Fibroblast of skin of scalp (primary cell): ENCODE results near the gene CIAO3. TPM values are rescaled to one million over a fixed set of nuclear protein-coding genes. Genes with fewer than 3 reads are reported as not detected.
"Not testable (repeated sequence)": the region's sequence is repeated elsewhere in the genome, so short reads cannot be mapped to it uniquely, and the experiment has no call there.

Experiments used
- DNase-seq: peaks from one replicate; pipeline ENCODE4 v3.0.0-alpha.2; 2013
- polyA plus RNA-seq, 2 experiments: library from polyadenylated mRNA; unstranded; fragments of 120-200 nt; gene quantifications; one replicate each; pipeline ENCODE4 v1.2.1, GENCODE V29; 2013; ENCODE audit not compliant: insufficient read length in 2 of 2

The CIAO3 gene
- 15.8 TPM for polyA plus RNA-seq (2013, experiment 1 of 2; ENCODE audit: insufficient read length)
- polyA plus RNA-seq (2013, experiment 2 of 2; ENCODE audit: insufficient read length): 15.9 TPM

- peak; percentile 90 for DNase-seq
Observed at GRCh38 chr16:740764-741505, at the start of gene CIAO3. CIAO3 (minus strand) TSS chr16:740997; CDS start chr16:740985, 12 bp downstream.

DNA sequence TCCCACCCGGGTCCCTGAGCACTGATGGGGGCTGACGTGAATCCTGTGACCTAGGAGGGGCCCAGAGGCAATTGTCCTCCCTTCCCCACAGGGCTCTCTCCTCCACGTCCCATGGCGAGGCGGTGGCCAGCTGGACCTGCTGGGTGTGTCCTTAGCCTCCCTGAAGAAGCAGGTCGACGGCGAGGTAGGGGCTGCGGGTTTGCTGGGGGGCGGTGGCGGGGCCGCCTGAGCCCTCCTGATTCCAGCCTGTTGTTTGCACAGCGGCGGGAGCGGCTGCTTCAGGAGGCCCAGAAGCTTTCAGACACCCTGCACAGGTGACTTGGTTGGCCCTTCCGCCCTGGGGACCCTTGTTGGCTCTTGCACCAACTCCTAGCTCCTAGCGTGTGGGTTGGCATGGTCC is 49.3 kb upstream of the CIAO3 start:
- no peak for DNase-seq

DNA sequence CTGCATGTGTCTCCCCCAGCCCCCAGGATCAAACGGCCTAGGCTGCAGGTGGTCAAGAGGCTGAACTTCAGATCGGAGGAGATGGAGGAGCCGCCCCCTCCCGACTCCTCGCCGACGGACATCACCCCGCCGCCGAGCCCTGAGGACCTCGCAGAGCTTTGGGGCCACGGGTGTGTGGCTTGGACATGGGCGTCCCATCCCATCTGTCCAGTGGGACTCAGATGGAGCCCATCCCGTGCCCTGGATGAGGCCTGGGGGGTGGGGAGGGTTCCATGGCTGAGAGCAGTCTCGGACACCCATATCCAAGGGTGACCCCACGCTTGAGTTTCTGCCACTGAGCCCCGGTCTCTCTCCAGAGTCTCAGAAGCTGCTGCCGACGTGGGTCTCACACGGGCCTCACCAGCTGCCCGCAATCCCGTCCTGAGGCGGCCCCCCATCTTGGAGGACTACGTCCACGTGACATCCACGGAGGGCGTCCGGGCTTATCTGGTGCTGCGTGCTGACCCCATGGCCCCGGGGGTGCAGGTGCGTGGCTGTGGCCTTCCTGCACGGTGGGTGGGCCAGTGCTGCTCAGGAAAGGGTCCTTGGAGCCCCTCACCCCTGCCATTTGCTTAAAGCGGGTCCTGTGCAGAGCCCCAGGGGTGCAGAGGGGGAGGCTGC is 48.5 kb upstream of the CIAO3 start:
- DNase-seq: no peak

- peak; percentile 93 for DNase-seq
Observed at GRCh38 chr16:788399-789126, 47.8 kb upstream of the CIAO3 start, which contains the start of gene CHTF18. CHTF18 (plus strand) TSS chr16:788620; CDS start chr16:788685, 65 bp downstream.

GRCh38 chr16:787978-788398 is 47.2 kb upstream of the CIAO3 start, which contains the start of gene RPUSD1:
RPUSD1 (minus strand) TSS chr16:788381; CDS start chr16:787737, 644 bp downstream.
- no peak for DNase-seq

- DNase-seq: no peak
Observed at GRCh38 chr16:787321-787966, 46.6 kb upstream of the CIAO3 start.

DNA sequence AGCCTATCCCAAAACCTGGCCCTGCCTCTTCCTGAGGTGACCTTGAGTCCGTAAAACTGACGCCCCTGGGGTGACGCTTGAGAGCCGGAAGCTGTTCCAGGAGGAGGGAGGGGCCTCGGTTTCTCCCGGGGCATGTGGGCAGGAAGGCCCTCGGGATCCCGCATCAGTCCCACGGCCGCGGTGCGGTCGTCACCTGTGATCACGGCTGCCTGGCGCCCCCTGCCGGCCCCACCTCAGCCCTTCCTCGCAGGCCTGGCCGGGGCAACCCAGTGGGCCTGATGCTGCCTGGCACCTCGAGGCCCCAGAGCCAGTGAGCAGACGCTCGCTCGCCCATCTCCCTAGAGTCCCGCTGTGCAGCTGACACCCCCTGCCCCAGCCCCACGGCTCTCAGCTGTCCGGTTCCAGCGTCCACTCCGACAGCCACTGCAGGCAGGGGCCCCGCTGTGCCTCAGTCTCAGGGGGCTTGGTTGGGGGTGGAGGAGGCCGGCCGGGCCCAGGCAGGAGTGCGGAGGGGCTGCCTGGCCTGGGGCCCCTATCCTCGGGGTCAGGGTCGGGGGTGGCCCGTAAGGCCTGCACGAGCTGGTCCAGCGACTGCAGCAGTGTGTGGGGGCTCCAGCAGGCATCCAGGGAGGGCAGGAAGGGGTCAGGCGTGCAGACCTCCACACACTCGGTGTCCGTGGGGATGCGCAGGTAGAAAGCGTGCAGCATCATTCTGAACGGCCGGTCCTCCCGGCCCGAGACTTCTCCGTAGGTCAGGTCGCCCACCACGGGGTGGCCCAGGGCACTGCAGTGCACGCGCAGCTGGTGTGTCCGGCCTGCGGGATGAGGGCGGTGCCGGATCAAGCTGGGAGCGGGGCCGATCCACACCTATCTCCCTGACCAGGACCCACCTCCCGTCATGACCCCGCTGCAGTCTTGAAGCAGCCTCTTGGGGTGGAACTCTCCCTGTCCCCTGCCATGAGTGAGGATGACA is 45.1 kb upstream of the CIAO3 start:
- DNase-seq: peak; percentile 33

GRCh38 chr16:784431-784830 is 43.6 kb upstream of the CIAO3 start:
- DNase-seq: no peak

- DNase-seq: no peak
Observed at GRCh38 chr16:783404-784161, 42.8 kb upstream of the CIAO3 start.

DNA sequence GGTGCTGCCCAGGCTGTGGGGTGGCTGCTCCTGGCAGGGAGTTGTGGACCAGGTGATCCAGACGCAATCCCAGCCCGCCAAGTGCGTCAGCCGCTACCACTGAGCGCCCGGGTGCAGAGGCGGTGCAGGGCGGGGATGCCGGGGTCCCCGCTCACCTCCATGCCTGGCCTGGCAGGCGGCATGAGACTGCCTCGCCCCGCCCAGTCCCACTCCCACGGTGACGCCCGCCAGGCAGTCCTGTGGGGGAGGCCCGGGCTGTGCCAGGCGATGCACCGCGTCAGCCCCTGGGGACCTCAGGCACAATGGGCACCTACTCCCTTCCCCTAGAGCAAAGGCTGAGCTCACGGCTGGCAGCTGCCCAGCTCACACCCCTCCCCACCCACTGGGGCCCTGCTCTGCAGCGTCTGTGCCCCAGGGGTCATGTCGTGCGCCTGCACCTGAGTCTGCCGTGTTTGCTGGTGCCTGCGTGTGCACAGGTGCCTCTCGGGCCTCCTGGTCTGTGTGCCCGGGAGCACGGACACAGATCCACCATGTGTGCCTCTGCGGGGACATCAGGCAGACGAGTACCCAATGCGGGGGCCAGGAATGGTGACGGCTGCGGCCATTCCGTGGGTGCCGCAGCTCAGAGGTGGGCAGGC is 42.1 kb upstream of the CIAO3 start:
- no peak for DNase-seq

GRCh38 chr16:782258-782657 is 41.5 kb upstream of the CIAO3 start:
- DNase-seq: no peak

DNA sequence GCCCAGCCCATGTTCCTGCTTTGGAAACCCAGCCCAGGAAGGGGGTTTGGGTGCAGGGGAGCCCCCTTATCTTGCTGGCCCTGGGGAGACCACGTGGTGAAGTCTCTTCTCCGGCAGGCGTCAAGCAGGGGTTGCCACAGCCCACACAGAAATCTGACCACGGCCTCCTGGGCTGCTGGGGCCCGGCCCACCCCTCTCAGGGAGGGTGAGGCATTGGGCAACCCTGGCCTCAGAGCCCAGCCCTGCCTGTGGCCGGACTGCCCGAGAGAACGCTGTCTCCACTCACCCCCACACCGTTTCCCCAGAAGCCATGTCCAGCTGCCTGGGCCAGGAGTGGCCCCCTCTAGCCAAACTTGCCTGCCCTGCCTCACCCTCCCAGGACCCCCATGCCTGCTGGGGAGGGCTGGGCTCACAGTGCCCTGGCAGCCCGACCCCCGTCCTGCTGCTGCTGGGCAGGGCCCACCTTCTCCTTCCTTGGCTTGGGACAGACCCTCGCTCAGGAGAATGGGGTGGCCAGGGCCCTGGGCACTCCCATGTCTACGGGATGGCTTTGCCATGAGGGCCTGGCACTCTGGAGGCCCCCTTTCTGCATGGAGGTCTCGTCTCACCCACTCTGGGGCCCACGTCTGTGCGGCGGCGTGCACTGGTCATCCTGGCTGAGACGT is 40.7 kb upstream of the CIAO3 start:
- no peak for DNase-seq

DNA sequence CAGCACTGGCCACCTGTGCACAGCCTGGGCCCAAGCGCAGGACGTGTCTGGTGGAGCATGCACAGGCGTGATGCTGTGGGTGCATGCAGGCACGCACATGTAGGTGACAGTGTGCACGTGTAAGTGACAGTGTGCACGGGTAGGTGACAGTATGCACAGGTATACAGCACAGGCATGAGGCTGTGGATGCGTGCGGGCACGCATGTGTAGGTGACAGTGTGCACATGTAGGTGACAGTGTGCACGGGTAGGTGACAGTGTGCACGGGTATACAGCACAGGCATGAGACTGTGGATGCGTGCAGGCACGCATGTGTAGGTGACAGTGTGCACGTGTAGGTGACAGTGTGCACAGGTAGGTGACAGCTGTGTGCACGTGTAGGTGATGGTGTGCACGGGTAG is 39.5 kb upstream of the CIAO3 start:
- no peak for DNase-seq

- no peak for DNase-seq
Observed at GRCh38 chr16:779561-779960, 38.8 kb upstream of the CIAO3 start.

- no peak for DNase-seq
Observed at GRCh38 chr16:778909-779527, 38.2 kb upstream of the CIAO3 start.

DNA sequence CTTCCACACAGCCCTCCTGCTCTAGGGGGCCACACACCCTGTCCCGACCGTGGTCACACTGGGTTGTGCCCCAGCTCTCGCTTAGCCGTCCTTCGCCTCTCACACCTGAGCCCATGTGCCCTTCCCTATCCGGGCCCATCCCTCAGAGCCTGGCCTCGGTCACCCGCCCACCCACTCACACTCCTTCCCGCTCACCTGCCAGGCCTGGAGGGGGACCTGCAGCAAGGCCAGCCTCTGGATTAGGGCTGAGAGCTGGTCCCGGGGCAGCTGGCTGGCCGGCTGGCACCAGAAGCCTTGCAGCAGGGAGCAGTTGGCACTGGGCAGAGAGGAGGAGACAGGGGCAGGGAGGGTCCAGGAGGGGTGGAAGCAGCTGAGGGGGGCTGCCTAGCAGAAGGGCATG is 37.6 kb upstream of the CIAO3 start:
- DNase-seq: no peak

DNA sequence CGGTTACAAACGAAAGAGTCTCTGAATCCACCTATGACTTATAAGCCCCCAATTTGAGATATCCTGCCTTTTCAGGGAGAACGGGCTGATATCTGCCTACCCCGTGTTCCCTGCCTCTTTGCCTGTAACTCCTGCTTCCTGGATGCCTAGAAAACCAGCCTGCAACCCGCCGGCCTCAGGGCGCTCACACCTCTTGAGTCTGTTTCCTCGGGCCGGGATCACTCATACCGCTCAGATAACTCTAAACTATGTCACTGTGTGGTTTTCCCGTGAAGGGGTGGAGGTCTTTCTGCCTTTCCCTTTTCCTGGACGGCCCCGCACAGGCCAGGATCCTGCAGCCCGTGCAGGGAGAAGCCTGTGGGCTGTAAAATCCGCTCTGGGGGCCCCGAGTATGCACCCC is 37.0 kb upstream of the CIAO3 start:
- DNase-seq: no peak

DNA sequence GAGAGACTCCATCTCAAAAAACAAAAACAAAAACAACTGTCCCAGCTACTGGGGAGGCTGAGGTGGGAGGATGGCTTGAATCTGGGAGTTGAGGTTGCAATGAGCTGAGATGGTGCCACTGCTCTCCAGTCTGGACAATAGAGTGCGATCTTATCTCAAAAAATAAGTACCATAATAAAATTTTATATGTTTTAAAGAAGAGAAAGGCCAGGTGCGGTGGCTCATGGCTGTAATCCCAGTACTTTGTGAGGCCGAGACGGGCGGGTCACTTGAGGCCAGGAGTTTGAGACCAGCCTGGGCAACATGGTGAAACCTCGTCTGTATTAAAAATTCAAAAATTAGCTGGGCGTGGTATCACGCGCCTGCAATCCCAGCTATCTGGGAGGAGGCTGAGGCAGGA is 36.0 kb upstream of the CIAO3 start:
- DNase-seq: no peak

DNA sequence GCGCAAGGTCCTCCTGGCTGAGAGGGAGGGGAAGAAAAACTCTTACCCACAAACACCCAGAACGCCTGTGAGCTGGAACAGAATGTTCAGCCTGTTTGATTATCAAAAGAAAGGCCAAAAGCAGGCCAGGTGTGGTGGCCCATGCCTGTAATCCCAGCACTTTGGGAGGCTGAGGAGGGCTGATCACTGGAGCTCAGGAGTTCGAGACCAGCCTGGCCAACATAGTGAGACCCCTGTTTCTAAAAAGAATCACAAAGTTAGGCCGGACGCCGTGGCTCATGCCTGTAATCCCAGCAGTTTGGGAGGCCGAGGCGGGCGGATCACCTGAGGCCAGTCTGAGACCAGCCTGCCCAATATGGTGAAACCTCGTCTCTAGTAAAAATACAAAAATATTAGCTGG is 35.5 kb upstream of the CIAO3 start:
- DNase-seq: not testable (repeated sequence)
